Neural crest cell (in vitro differentiated cells): ENCODE results near the gene PRR13. TPM values are rescaled to one million over a fixed set of nuclear protein-coding genes. Genes with fewer than 3 reads are reported as not detected.

ENCODE experiments used
- DNase-seq: peaks from one replicate; pipeline ENCODE4 v3.0.0; 2021; ENCODE audit warnings: low read depth, mixed read lengths, low spot score
- H3K27ac Mint-ChIP-seq: one replicate; pipeline ENCODE4 v1.8.0; 2021; ENCODE audit warnings: mild to moderate bottlenecking, mixed read lengths; ENCODE audit not compliant: unreplicated experiment
- H3K27me3 Mint-ChIP-seq: 2 replicates; pipeline ENCODE4 v1.8.0; 2021; ENCODE audit warnings: low read depth, mild to moderate bottlenecking, mixed read lengths
- H3K36me3 Mint-ChIP-seq: 2 replicates; pipeline ENCODE4 v1.8.0; 2021; ENCODE audit warnings: low read depth, mild to moderate bottlenecking, mixed read lengths
- H3K4me1 Mint-ChIP-seq: 2 replicates; pipeline ENCODE4 v1.8.0; 2021; ENCODE audit warnings: mixed read lengths
- H3K4me3 Mint-ChIP-seq: one replicate; pipeline ENCODE4 v1.8.0; 2021; ENCODE audit warnings: mild to moderate bottlenecking, mixed read lengths
- H3K9me3 Mint-ChIP-seq: 2 replicates; pipeline ENCODE4 v1.8.0; 2021; ENCODE audit warnings: mixed read lengths
- CTCF ChIP-seq: fragments of 200-600 bp; sonication (generic); conservative IDR thresholded peaks from 2 replicates; pipeline ENCODE4 v1.5.0; 2021; ENCODE audit warnings: antibody characterized with exemption, mild to moderate bottlenecking
- total RNA-seq: library from RNA; stranded (reverse); gene quantifications from 2 replicates; pipeline ENCODE4 v1.2.1, GENCODE V29; 2021

Gene PRR13
- total RNA-seq, 1 donor from 2014 or later, result 82.8 TPM

GRCh38 chr12:53465679-53466078, 24.1 kb downstream of the PRR13 start:
- peak; percentile 16 for TF ChIP-seq CTCF
- Mint-ChIP-seq H3K27me3 (no peaks in the 10 kb centered on the region), H3K9me3 (no peaks in the 10 kb centered on the region), H3K4me3 (no peak overlapping the region), H3K36me3 (peaks cover 41% of the 10 kb centered on the region), H3K4me1 (peaks cover 17% of the 10 kb centered on the region), H3K27ac (no peak overlapping the region)
- no peak for DNase-seq

GRCh38 chr12:53466640-53467039, 25.1 kb downstream of the PRR13 start:
- Mint-ChIP-seq H3K27ac (no peak overlapping the region), H3K4me3 (peak overlapping the region; percentile 29), H3K9me3 (no peaks in the 10 kb centered on the region), H3K4me1 (peaks cover 16% of the 10 kb centered on the region), H3K27me3 (no peaks in the 10 kb centered on the region), H3K36me3 (peaks cover 40% of the 10 kb centered on the region)
- TF ChIP-seq CTCF, result no peak
- no peak for DNase-seq

GRCh38 chr12:53467082-53467481, 25.5 kb downstream of the PRR13 start:
- no peaks in the 10 kb centered on the region for H3K27me3 Mint-ChIP-seq
- peaks cover 20% of the 10 kb centered on the region for H3K4me1 Mint-ChIP-seq
- no peak overlapping the region for H3K4me3 Mint-ChIP-seq
- no peak for TF ChIP-seq CTCF
- H3K9me3 Mint-ChIP-seq, result no peaks in the 10 kb centered on the region
- H3K27ac Mint-ChIP-seq, result no peak overlapping the region
- no peak for DNase-seq
- peaks cover 44% of the 10 kb centered on the region for H3K36me3 Mint-ChIP-seq

GRCh38 chr12:53467880-53468279, 26.3 kb downstream of the PRR13 start:
- H3K36me3 Mint-ChIP-seq, result peaks cover 46% of the 10 kb centered on the region
- peaks cover 22% of the 10 kb centered on the region for H3K4me1 Mint-ChIP-seq
- H3K27me3 Mint-ChIP-seq, result no peaks in the 10 kb centered on the region
- H3K27ac Mint-ChIP-seq, result no peak overlapping the region
- H3K4me3 Mint-ChIP-seq, result peak overlapping the region; percentile 31
- H3K9me3 Mint-ChIP-seq, result no peaks in the 10 kb centered on the region
- no peak for TF ChIP-seq CTCF
- no peak for DNase-seq

- Mint-ChIP-seq H3K9me3 (no peaks in the 10 kb centered on the region), H3K27me3 (no peaks in the 10 kb centered on the region), H3K27ac (no peak overlapping the region), H3K4me1 (peaks cover 23% of the 10 kb centered on the region), H3K36me3 (peaks cover 43% of the 10 kb centered on the region), H3K4me3 (no peak overlapping the region)
- DNase-seq, result no peak
- TF ChIP-seq CTCF, result no peak
Observed at GRCh38 chr12:53468282-53468681, 26.7 kb downstream of the PRR13 start.

GRCh38 chr12:53472056-53472582, 30.6 kb downstream of the PRR13 start:
- Mint-ChIP-seq H3K4me1 (peaks cover 48% of the 10 kb centered on the region), H3K9me3 (no peaks in the 10 kb centered on the region), H3K27me3 (peaks cover 3% of the 10 kb centered on the region)

More at GRCh38 chr12:53472056-53472582, 30.6 kb downstream of the PRR13 start:
- Mint-ChIP-seq H3K27ac (no peak overlapping the region), H3K4me3 (no peak overlapping the region), H3K36me3 (peaks cover 54% of the 10 kb centered on the region)
- no peak for DNase-seq
- TF ChIP-seq CTCF, result no peak
